Chondrocyte (in vitro differentiated cells): Measurements from ENCODE around the gene VPS13A. TPM values are rescaled to one million over a fixed set of nuclear protein-coding genes. Genes with fewer than 3 reads are reported as not detected.
A peak's percentile ranks its signal among the peaks of the same experiment; 100 is the strongest.
"Not testable (repeated sequence)": the region's sequence is repeated elsewhere in the genome, so short reads cannot be mapped to it uniquely, and the experiment has no call there.

Experiments used
- DNase-seq: peaks from one replicate; pipeline ENCODE4 v3.0.0; 2021; ENCODE audit warnings: mixed read lengths, low spot score
- H3K27ac Mint-ChIP-seq: one replicate; pipeline ENCODE4 v1.8.0; 2021; ENCODE audit warnings: mild to moderate bottlenecking, moderate library complexity, mixed read lengths; ENCODE audit not compliant: unreplicated experiment
- H3K27me3 Mint-ChIP-seq: 2 replicates; pipeline ENCODE4 v1.8.0; 2021; ENCODE audit warnings: low read depth, mixed read lengths
- H3K36me3 Mint-ChIP-seq: 2 replicates; pipeline ENCODE4 v1.8.0; 2021; ENCODE audit warnings: low read depth, mixed read lengths
- H3K4me1 Mint-ChIP-seq: 2 replicates; pipeline ENCODE4 v1.8.0; 2021; ENCODE audit warnings: low read depth, mild to moderate bottlenecking, mixed read lengths
- H3K4me3 Mint-ChIP-seq: one replicate; pipeline ENCODE4 v1.8.0; 2021; ENCODE audit warnings: mild to moderate bottlenecking, moderate library complexity, mixed read lengths; ENCODE audit not compliant: unreplicated experiment
- H3K9me3 Mint-ChIP-seq: 2 replicates; pipeline ENCODE4 v1.8.0; 2021; ENCODE audit warnings: low read depth, mixed read lengths
- total RNA-seq: library from RNA; stranded (reverse); gene quantifications from 3 replicates; pipeline ENCODE4 v1.2.1, GENCODE V29; 2021
- TF ChIP-seq, protein P1 (sequence below): fragments of 200-600 bp; sonication (generic); IDR thresholded peaks from 2 replicates; pipeline ENCODE4 v1.5.0; 2021; ENCODE audit warnings: antibody characterized with exemption, mild to moderate bottlenecking, moderate library complexity

The VPS13A gene
- total RNA-seq, 1 donor from 2014 or later = 54.1 TPM

DNA sequence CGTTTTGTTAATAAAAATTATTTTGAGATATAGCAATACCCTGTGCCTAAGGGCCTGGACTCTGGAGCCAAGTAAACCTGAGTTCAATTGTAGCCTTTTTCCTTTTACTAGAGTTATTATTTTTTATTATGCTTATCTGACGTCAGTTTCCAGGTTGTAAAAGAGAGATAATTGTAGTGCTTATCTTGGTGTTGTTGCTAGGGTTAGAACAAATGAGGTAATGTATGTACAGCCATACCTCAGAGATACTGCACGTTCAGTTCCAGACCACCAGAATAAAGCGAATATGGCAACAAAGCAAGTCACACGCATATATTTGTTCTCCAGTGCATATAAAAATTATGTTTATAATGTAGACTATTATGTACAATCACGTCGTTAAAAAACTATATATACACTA is 215.0 kb downstream of the VPS13A start:
- TF ChIP-seq, protein P1, sequence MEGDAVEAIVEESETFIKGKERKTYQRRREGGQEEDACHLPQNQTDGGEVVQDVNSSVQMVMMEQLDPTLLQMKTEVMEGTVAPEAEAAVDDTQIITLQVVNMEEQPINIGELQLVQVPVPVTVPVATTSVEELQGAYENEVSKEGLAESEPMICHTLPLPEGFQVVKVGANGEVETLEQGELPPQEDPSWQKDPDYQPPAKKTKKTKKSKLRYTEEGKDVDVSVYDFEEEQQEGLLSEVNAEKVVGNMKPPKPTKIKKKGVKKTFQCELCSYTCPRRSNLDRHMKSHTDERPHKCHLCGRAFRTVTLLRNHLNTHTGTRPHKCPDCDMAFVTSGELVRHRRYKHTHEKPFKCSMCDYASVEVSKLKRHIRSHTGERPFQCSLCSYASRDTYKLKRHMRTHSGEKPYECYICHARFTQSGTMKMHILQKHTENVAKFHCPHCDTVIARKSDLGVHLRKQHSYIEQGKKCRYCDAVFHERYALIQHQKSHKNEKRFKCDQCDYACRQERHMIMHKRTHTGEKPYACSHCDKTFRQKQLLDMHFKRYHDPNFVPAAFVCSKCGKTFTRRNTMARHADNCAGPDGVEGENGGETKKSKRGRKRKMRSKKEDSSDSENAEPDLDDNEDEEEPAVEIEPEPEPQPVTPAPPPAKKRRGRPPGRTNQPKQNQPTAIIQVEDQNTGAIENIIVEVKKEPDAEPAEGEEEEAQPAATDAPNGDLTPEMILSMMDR = no peak
- H3K27ac Mint-ChIP-seq = no peak overlapping the region
- H3K36me3 Mint-ChIP-seq = peaks cover 7% of the 10 kb centered on the region
- no peaks in the 10 kb centered on the region for H3K9me3 Mint-ChIP-seq
- no peak for DNase-seq
- no peaks in the 10 kb centered on the region for H3K4me1 Mint-ChIP-seq
- H3K4me3 Mint-ChIP-seq = no peak overlapping the region
- no peaks in the 10 kb centered on the region for H3K27me3 Mint-ChIP-seq

DNA sequence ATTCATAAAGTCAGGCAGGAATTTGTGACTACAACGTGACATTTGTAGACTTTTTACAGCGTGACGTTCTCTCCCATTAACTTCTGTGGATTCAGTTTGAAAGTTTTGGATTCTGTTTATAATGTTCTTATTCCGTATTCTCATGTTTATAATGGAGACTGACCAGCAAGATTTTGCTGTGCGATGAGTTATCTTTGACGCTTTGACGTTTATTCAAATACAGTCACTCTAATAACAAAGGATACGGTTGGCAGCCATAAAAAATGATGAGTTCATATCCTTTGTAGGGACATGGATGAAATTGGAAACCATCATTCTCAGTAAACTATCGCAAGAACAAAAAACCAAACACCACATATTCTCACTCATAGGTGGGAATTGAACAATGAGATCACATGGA is 221.2 kb downstream of the VPS13A start:
- H3K4me1 Mint-ChIP-seq = peaks cover 16% of the 10 kb centered on the region
- not testable (repeated sequence) for H3K27me3 Mint-ChIP-seq, H3K36me3 Mint-ChIP-seq, H3K4me3 Mint-ChIP-seq, DNase-seq, H3K27ac Mint-ChIP-seq, H3K9me3 Mint-ChIP-seq

DNA sequence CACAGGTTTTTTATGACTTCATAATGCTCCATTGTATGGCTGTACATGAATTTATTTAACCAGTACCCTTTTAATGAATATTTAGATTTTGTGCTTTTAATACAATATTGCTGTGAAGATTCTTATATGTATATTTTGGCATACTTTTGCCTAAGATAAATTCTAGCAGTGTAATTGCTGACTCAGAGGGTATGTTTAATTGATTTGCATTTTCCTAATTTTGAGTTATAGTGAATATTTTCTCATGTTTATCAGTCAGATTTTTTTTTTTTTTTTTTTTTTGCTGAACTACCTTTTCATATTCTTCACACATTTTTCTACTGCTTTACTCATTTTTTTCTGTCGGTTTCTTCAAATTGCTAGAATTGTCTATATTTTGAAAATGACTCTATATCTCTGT is 222.6 kb downstream of the VPS13A start:
- DNase-seq = no peak
- no peaks in the 10 kb centered on the region for H3K27me3 Mint-ChIP-seq
- TF ChIP-seq, protein P1 = no peak
- H3K4me3 Mint-ChIP-seq = no peak overlapping the region
- peaks cover 16% of the 10 kb centered on the region for H3K4me1 Mint-ChIP-seq
- no peak overlapping the region for H3K27ac Mint-ChIP-seq
- no peaks in the 10 kb centered on the region for H3K9me3 Mint-ChIP-seq
- peaks cover 7% of the 10 kb centered on the region for H3K36me3 Mint-ChIP-seq

DNA sequence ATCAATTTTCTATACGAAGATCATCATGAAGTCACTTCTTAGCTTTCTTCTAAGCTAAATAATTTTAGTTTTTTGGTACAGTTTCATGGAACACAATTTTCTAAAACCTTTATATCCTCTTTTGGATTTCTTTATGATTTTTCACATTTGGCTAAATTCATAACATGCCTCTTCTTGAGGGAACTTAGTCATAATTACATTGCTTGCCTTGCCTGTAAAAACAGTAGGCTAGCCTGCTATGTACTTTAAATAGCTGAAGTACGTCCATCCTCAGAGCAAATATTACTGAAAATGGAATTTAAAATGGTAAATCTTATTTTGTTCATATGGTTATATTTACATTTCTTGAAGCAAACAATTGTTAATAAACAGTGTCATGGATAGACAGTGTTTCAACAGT is 225.0 kb downstream of the VPS13A start:
- Mint-ChIP-seq H3K36me3 (peaks cover 19% of the 10 kb centered on the region), H3K27ac (peak overlapping the region; percentile 63), H3K27me3 (no peaks in the 10 kb centered on the region), H3K9me3 (peaks cover 3% of the 10 kb centered on the region), H3K4me3 (peak overlapping the region; percentile 9), H3K4me1 (peaks cover 16% of the 10 kb centered on the region)
- no peak for DNase-seq
- TF ChIP-seq, protein P1 = no peak

DNA sequence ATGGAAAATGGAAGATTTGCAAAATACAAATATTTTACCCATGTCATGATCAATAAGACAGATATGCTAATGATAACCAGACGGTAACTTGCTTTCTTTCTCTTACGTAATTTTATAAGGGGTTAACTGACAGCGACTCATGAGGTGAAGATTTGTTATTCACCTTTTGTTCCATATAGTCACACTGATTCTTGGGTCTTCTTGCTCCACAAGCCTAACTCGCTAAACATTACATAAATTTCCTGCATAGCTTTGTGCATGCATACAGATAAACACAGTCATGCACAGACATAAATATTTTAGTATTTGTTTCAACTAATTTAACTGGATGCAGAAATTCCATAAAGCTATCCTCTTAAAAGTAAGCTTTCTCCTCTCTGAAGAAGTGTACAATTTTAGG is 225.9 kb downstream of the VPS13A start:
- Mint-ChIP-seq H3K27ac (no peak overlapping the region), H3K9me3 (peaks cover 7% of the 10 kb centered on the region), H3K36me3 (peaks cover 25% of the 10 kb centered on the region), H3K4me3 (no peak overlapping the region), H3K4me1 (peaks cover 16% of the 10 kb centered on the region), H3K27me3 (no peaks in the 10 kb centered on the region)
- no peak for DNase-seq
- TF ChIP-seq, protein P1 = no peak

DNA sequence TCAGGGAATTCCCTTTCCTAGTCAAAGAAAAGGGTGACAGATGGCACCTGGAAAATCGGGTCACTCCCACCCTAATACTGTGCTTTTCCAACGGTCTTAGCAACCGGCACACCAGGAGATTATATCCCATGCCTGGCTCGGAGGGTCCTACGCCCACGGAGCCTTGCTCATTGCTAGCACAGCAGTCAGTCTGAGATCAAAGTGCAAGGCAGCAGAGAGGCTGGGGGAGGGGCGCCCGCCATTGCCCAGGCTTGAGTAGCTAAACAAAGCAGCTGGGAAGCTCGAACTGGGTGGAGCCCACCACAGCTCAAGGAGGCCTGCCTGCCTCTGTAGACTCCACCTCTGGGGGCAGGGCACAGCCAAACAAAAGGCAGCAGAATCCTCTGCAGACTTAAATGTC is 231.2 kb downstream of the VPS13A start:
- H3K4me3 Mint-ChIP-seq, H3K4me1 Mint-ChIP-seq, H3K27me3 Mint-ChIP-seq, H3K27ac Mint-ChIP-seq, DNase-seq: not testable (repeated sequence)
- H3K36me3 Mint-ChIP-seq = peaks cover 39% of the 10 kb centered on the region
- peaks cover 16% of the 10 kb centered on the region for H3K9me3 Mint-ChIP-seq
